GM12874 (cell line): ENCODE data around the gene PHACTR2.

Experiments used
- CTCF ChIP-seq: IDR thresholded peaks from 2 replicates; pipeline ENCODE4 v1.5.1; 2011; ENCODE audit warnings: low read depth, mild to moderate bottlenecking, control low read depth, low read length, moderate library complexity; ENCODE audit not compliant: insufficient read depth

Gene PHACTR2

GRCh38 chr6:143767433-143767832 lies 89.7 kb downstream of the PHACTR2 start:
- no peak for TF ChIP-seq CTCF

- TF ChIP-seq CTCF = no peak
Measured at GRCh38 chr6:143772116-143773086, 94.6 kb downstream of the PHACTR2 start.

- TF ChIP-seq CTCF = no peak
Measured at GRCh38 chr6:143773506-143774150, 95.9 kb downstream of the PHACTR2 start.

GRCh38 chr6:143774347-143774746 lies 96.6 kb downstream of the PHACTR2 start:
- no peak for TF ChIP-seq CTCF

GRCh38 chr6:143775336-143775735 lies 97.6 kb downstream of the PHACTR2 start:
- no peak for TF ChIP-seq CTCF

- TF ChIP-seq CTCF = no peak
Measured at GRCh38 chr6:143778926-143779325, 101.2 kb downstream of the PHACTR2 start.

GRCh38 chr6:143782481-143782880 lies 104.7 kb downstream of the PHACTR2 start:
- TF ChIP-seq CTCF = no peak
